HCT116 (cell line): Measurements from ENCODE around the gene SLC2A5. TPM values are rescaled to one million over a fixed set of nuclear protein-coding genes. Genes with fewer than 3 reads are reported as not detected.

Experiments used
- ATAC-seq: fragments of 200-7000 bp; cut with Tn5 transposase; 2 replicates; pipeline ENCODE4 v1.9.1; 2020; ENCODE audit warnings: mild to moderate bottlenecking, moderate library complexity
- BruUV-seq: library from RNA; stranded (reverse); fragments of 400-500 nt; replicated peaks from 2 replicates; lab custom pipeline; 2021; lab: Mats Ljungman, UMichigan
- CTCF ChIA-PET: fragments of 300-600 bp; sonication (Branson Sonifier 250); formaldehyde crosslinking; loops from one replicate; lab custom pipeline; 2021; ENCODE audit warnings: antibody characterized with exemption; lab: Charles Lee
- POLR2A ChIA-PET: fragments of 300-600, 350-600 bp; sonication (Branson Sonifier 250); formaldehyde crosslinking; loops from one replicate; lab custom pipeline; 2021; ENCODE audit warnings: antibody characterized with exemption; lab: Charles Lee
- RAD21 ChIA-PET, 2 experiments: fragments of 300-600 bp; sonication (Branson Sonifier 250); formaldehyde crosslinking; loops; one replicate each; lab custom pipeline; 2023; ENCODE audit warnings: low total read pairs in 2 of 2; ENCODE audit not compliant: uncharacterized antibody in 2 of 2, unreplicated experiment in 2 of 2, low non-redundant PET in 1 of 2; lab: Charles Lee
- DNase-seq: peaks from one replicate; pipeline ENCODE4 v3.0.0-alpha.2; 2010; ENCODE audit warnings: low read depth, low spot score
- H2AFZ ChIP-seq: fragments of 200-600 bp; shearing (Covaris generic), sonication (generic); 2 replicates; pipeline ENCODE4 v1.6.1; 2017; ENCODE audit warnings: low read depth, mixed run types, mixed read lengths, antibody characterized with exemption, low read length; ENCODE audit not compliant: poor library complexity, severe bottlenecking
- H3K27ac ChIP-seq: 2 replicates; pipeline ENCODE4 v1.5.1; 2012; ENCODE audit warnings: low read depth, low read length
- H3K27me3 ChIP-seq: fragments of 200-600 bp; sonication (generic); 2 replicates; pipeline ENCODE4 v1.6.1; 2016; ENCODE audit warnings: mixed run types, low read length, mixed read lengths; ENCODE audit not compliant: insufficient read depth
- H3K36me3 ChIP-seq, 2 experiments: fragments of 200-500 bp in 1 of 2; fragments of 200-600 bp in 1 of 2; sonication (Bioruptor generic) in 1 of 2; sonication (generic) in 1 of 2; 2 replicates each; pipeline versions ENCODE4 v1.5.1 to v1.6.1; 2014 to 2016; ENCODE audit warnings: low read length in 2 of 2, inconsistent platforms in 1 of 2, mixed read lengths in 1 of 2, mixed run types in 1 of 2; ENCODE audit not compliant: insufficient read depth in 2 of 2, control insufficient read depth in 1 of 2
- H3K4me1 ChIP-seq, 2 experiments: fragments of 200-600 bp in 1 of 2; sonication (generic) in 1 of 2; 2 replicates each; pipeline versions ENCODE4 v1.5.1 to v1.6.1; 2012 to 2017; ENCODE audit warnings: low read length in 2 of 2, inconsistent platforms in 1 of 2, mild to moderate bottlenecking in 1 of 2, mixed read lengths in 1 of 2, mixed run types in 1 of 2, moderate library complexity in 1 of 2; ENCODE audit not compliant: insufficient read depth in 2 of 2, control insufficient read depth in 1 of 2
- H3K4me2 ChIP-seq: fragments of 200-600 bp; sonication (generic); 2 replicates; pipeline ENCODE4 v1.6.1; 2017; ENCODE audit warnings: mixed run types, low read length, mixed read lengths
- H3K4me3 ChIP-seq, 2 experiments: fragments of 200-600 bp in 1 of 2; sonication (generic) in 1 of 2; replicated peaks in 1 of 2; 2 replicates each; pipeline ENCODE4 v1.5.1; 2011 to 2016; ENCODE audit warnings: low read length in 2 of 2, control low read depth in 1 of 2, low read depth in 1 of 2, mild to moderate bottlenecking in 1 of 2, mixed read lengths in 1 of 2, mixed run types in 1 of 2
- H3K79me2 ChIP-seq: fragments of 200-600 bp; sonication (generic); 2 replicates; pipeline ENCODE4 v1.6.1; 2017; ENCODE audit warnings: mild to moderate bottlenecking, mixed run types, low read length, moderate library complexity, mixed read lengths; ENCODE audit not compliant: insufficient read depth
- H3K9ac ChIP-seq: fragments of 200-600 bp; sonication (generic); 2 replicates; pipeline ENCODE4 v1.6.1; 2016; ENCODE audit warnings: low read length, mixed read lengths
- H3K9me2 ChIP-seq: fragments of 200-600 bp; sonication (generic), shearing (Covaris generic); 2 replicates; pipeline ENCODE4 v1.6.1; 2017; ENCODE audit warnings: mixed run types, mild to moderate bottlenecking, moderate library complexity; ENCODE audit not compliant: insufficient read depth
- H3K9me3 ChIP-seq, 2 experiments: fragments of 200-500 bp in 1 of 2; fragments of 200-600 bp in 1 of 2; sonication (Bioruptor generic) in 1 of 2; sonication (generic) in 1 of 2; 2 replicates each; pipeline ENCODE4 v1.6.1; 2014 to 2017; ENCODE audit warnings: low read length in 2 of 2, mixed read lengths in 2 of 2, inconsistent platforms in 1 of 2, low read depth in 1 of 2, mild to moderate bottlenecking in 1 of 2, mixed run types in 1 of 2, moderate library complexity in 1 of 2; ENCODE audit not compliant: control insufficient read depth in 1 of 2, insufficient read depth in 1 of 2
- H4K20me1 ChIP-seq: fragments of 200-600 bp; sonication (generic), shearing (Covaris generic); 2 replicates; pipeline ENCODE4 v1.6.1; 2017; ENCODE audit warnings: mixed run types, mild to moderate bottlenecking, moderate library complexity; ENCODE audit not compliant: insufficient read depth
- CBX3 ChIP-seq: IDR thresholded peaks from 2 replicates; pipeline ENCODE4 v1.6.1; 2012; ENCODE audit warnings: low read depth
- CEBPB ChIP-seq: IDR thresholded peaks from 2 replicates; pipeline ENCODE4 v1.6.1; 2012; ENCODE audit warnings: low read depth
- EGR1 ChIP-seq: IDR thresholded peaks from 2 replicates; pipeline ENCODE4 v1.6.1; 2012; ENCODE audit warnings: low read depth
- ELF1 ChIP-seq: IDR thresholded peaks from 2 replicates; pipeline ENCODE4 v1.6.1; 2012; ENCODE audit warnings: low read depth, borderline replicate concordance
- EZH2 ChIP-seq: fragments of 200-600 bp; sonication (generic); IDR thresholded peaks from 2 replicates; pipeline ENCODE4 v1.6.1; 2017; ENCODE audit warnings: antibody characterized with exemption, mixed run types
- EZH2phosphoT487 ChIP-seq: fragments of 200-600 bp; IDR thresholded peaks from 2 replicates; pipeline ENCODE4 v1.6.1; 2018; ENCODE audit warnings: antibody characterized with exemption, borderline replicate concordance
- JUND ChIP-seq: IDR thresholded peaks from 2 replicates; pipeline ENCODE4 v1.6.1; 2012
- POLR2A ChIP-seq: IDR thresholded peaks from 2 replicates; pipeline ENCODE4 v1.7.0; 2011; ENCODE audit warnings: borderline replicate concordance; ENCODE audit not compliant: insufficient read depth, insufficient read length; ENCODE audit errors: extremely low read depth
- POLR2AphosphoS5 ChIP-seq: IDR thresholded peaks from 2 replicates; pipeline ENCODE4 v1.6.1; 2011; ENCODE audit warnings: mild to moderate bottlenecking, low read depth, low read length, moderate library complexity
- SIN3A ChIP-seq: IDR thresholded peaks from 2 replicates; pipeline ENCODE4 v1.6.1; 2012; ENCODE audit warnings: low read depth
- SP1 ChIP-seq: IDR thresholded peaks from 2 replicates; pipeline ENCODE4 v1.6.1; 2012; ENCODE audit warnings: low read depth
- SRF ChIP-seq: IDR thresholded peaks from 2 replicates; pipeline ENCODE4 v1.6.1; 2012; ENCODE audit warnings: low read depth
- TCF7L2 ChIP-seq: IDR thresholded peaks from 2 replicates; pipeline ENCODE4 v1.7.0; 2011; ENCODE audit warnings: borderline replicate concordance, inconsistent platforms; ENCODE audit not compliant: insufficient read depth, insufficient read length; ENCODE audit errors: extremely low read depth
- ZFX ChIP-seq: fragments of 450-650 bp; IDR thresholded peaks from 2 replicates; pipeline ENCODE4 v1.6.1; 2017
- ZNF274 ChIP-seq: fragments of 200-500 bp; sonication (Bioruptor generic); IDR thresholded peaks from 2 replicates; pipeline ENCODE4 v1.6.1; 2014; ENCODE audit warnings: mild to moderate bottlenecking, low read depth, low read length, inconsistent platforms
- intact Hi-C: fragments of 100-400 bp; cut with micrococcal nuclease; formaldehyde crosslinking; loops from 2 replicates; pipeline ENCODE4 v1.10.0; 2022
- total RNA-seq: library from RNA; stranded (reverse); gene quantifications from one replicate; pipeline ENCODE4 v1.2.1, GENCODE V29; 2021; ENCODE audit not compliant: unreplicated experiment
- TF ChIP-seq, protein P1 (sequence below), 3 experiments: fragments of 200-600 bp in 1 of 3; sonication (generic) in 1 of 3; IDR thresholded peaks in 2 of 3; conservative IDR thresholded peaks in 1 of 3; 2 replicates each; pipeline ENCODE4 v1.5.1; 2012 to 2017; ENCODE audit warnings: low read depth in 2 of 3, low read length in 2 of 3, antibody characterized with exemption in 1 of 3, borderline replicate concordance in 1 of 3, control low read depth in 1 of 3, mild to moderate bottlenecking in 1 of 3, mixed read lengths in 1 of 3, mixed run types in 1 of 3, moderate library complexity in 1 of 3; ENCODE audit not compliant: insufficient read depth in 1 of 3
- TF ChIP-seq, protein P2 (sequence below): IDR thresholded peaks from 2 replicates; pipeline ENCODE4 v1.6.1; 2012
- TF ChIP-seq, protein P3 (sequence below): IDR thresholded peaks from 2 replicates; pipeline ENCODE4 v1.6.1; 2012
- TF ChIP-seq, protein P4 (sequence below): IDR thresholded peaks from 2 replicates; pipeline ENCODE4 v1.6.1; 2011; ENCODE audit warnings: mild to moderate bottlenecking, low read length, moderate library complexity; ENCODE audit not compliant: insufficient replicate concordance; ENCODE audit errors: extremely low read depth

SLC2A5 gene
- total RNA-seq, 1 experiment from 2014 or later, result not detected

DNA sequence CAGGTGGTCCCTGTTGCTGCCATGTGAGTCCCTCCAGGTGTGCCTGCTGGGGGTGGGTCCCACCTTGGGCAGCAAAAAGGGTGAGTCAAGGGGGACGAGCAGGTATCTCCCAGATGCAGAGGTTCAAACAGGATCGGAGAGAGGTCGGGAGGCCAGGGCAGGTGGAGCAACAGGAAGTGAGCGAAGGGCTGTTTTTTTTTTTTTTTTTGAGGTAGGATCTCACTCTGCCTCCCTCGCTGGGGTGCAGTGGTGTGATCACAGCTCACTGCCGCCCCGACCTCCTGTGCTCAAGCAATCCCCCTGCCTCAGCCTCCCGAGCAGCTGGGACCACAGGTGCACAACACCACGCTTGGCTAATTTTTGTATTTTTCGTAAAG, 82.6 kb downstream of the SLC2A5 start:
- peak overlapping the region; percentile 71 for H3K4me2 ChIP-seq
- DNase-seq (no peak), ATAC-seq (no peak)
- H4K20me1 ChIP-seq, result no peaks in the 10 kb centered on the region
- no peaks in the 10 kb centered on the region for H3K79me2 ChIP-seq
- TF ChIP-seq, protein P1, sequence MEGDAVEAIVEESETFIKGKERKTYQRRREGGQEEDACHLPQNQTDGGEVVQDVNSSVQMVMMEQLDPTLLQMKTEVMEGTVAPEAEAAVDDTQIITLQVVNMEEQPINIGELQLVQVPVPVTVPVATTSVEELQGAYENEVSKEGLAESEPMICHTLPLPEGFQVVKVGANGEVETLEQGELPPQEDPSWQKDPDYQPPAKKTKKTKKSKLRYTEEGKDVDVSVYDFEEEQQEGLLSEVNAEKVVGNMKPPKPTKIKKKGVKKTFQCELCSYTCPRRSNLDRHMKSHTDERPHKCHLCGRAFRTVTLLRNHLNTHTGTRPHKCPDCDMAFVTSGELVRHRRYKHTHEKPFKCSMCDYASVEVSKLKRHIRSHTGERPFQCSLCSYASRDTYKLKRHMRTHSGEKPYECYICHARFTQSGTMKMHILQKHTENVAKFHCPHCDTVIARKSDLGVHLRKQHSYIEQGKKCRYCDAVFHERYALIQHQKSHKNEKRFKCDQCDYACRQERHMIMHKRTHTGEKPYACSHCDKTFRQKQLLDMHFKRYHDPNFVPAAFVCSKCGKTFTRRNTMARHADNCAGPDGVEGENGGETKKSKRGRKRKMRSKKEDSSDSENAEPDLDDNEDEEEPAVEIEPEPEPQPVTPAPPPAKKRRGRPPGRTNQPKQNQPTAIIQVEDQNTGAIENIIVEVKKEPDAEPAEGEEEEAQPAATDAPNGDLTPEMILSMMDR (IDR thresholded peaks at IDR 0.05 in 2 of 3, conservative IDR thresholded peaks at IDR 0.05 in 1 of 3; ENCODE audit: borderline replicate concordance in 1 of 3, insufficient read depth in 1 of 3, low read depth in 2 of 3, low read length in 2 of 3), result no peak
- TF ChIP-seq POLR2A (no peak), EZH2phosphoT487 (no peak), SP1 (no peak), ZNF274 (no peak), TCF7L2 (no peak), ELF1 (no peak), CBX3 (no peak), SRF (no peak), ZFX (no peak), POLR2AphosphoS5 (no peak), CEBPB (no peak), SIN3A (no peak), EGR1 (no peak), EZH2 (no peak), JUND (no peak)
- TF ChIP-seq, protein P2, sequence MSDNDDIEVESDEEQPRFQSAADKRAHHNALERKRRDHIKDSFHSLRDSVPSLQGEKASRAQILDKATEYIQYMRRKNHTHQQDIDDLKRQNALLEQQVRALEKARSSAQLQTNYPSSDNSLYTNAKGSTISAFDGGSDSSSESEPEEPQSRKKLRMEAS, result no peak
- TF ChIP-seq, protein P3, sequence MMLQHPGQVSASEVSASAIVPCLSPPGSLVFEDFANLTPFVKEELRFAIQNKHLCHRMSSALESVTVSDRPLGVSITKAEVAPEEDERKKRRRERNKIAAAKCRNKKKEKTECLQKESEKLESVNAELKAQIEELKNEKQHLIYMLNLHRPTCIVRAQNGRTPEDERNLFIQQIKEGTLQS, result no peak
- TF ChIP-seq, protein P4, sequence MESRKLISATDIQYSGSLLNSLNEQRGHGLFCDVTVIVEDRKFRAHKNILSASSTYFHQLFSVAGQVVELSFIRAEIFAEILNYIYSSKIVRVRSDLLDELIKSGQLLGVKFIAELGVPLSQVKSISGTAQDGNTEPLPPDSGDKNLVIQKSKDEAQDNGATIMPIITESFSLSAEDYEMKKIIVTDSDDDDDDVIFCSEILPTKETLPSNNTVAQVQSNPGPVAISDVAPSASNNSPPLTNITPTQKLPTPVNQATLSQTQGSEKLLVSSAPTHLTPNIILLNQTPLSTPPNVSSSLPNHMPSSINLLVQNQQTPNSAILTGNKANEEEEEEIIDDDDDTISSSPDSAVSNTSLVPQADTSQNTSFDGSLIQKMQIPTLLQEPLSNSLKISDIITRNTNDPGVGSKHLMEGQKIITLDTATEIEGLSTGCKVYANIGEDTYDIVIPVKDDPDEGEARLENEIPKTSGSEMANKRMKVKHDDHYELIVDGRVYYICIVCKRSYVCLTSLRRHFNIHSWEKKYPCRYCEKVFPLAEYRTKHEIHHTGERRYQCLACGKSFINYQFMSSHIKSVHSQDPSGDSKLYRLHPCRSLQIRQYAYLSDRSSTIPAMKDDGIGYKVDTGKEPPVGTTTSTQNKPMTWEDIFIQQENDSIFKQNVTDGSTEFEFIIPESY, result no peak
- no peaks in the 10 kb centered on the region for H3K9me2 ChIP-seq
- H3K27ac ChIP-seq, result no peak overlapping the region
- no TSS peak for BruUV-seq
- H3K4me3 ChIP-seq, result no peak overlapping the region
- ChIA-PET CTCF (interaction anchor here (1.0 to 3.3 kb wide), 5 partner anchors 18 to 72 kb away, joined by 3 to 18 read pairs (median 3); no protein-coding TSS in a partner anchor), RAD21 (interaction anchor here in 1 of 2 experiments (1.1 kb wide), 1 partner anchor 138 kb away, joined by 3 read pairs; no protein-coding TSS in a partner anchor), POLR2A (no interaction called here)
- no peak overlapping the region for H2AFZ ChIP-seq
- H3K4me1 ChIP-seq, result peaks cover 13 to 35% of the 10 kb centered on the region in 2 experiments
- no peaks in the 10 kb centered on the region for H3K27me3 ChIP-seq
- no peaks in the 10 kb centered on the region for H3K9me3 ChIP-seq
- H3K36me3 ChIP-seq, result no peaks in the 10 kb centered on the region
- H3K9ac ChIP-seq, result peak overlapping the region; percentile 48; the same call in 1 of the 2 replicates
- intact Hi-C loops, result loop anchor here (5.0 kb wide), 1 partner anchor 115 kb away; no protein-coding TSS in a partner anchor
